Sigmoid colon (tissue), 7 donors: ENCODE measurements around the gene TTLL11. TPM values are rescaled to one million over a fixed set of nuclear protein-coding genes. Genes with fewer than 3 reads are reported as not detected.

ENCODE experiments used
- DNase-seq: peaks from one replicate; pipeline ENCODE4 v3.0.0-alpha.2; 2019
- H3K27ac ChIP-seq, 4 donors: fragments of 200-600 bp; sonication (generic); one replicate each; pipeline ENCODE4 v1.5.1; 2016 to 2019; ENCODE audit warnings: mild to moderate bottlenecking in 1 of 4
- H3K27me3 ChIP-seq, 3 donors: fragments of 200-600 bp; sonication (generic); one replicate each; pipeline ENCODE4 v1.5.1; 2019; ENCODE audit warnings: mild to moderate bottlenecking in 1 of 3
- H3K36me3 ChIP-seq, 4 donors: fragments of 200-600 bp; sonication (generic); one replicate each; pipeline ENCODE4 v1.5.1; 2016 to 2019
- H3K4me1 ChIP-seq, 4 donors: fragments of 200-600 bp; sonication (generic); one replicate each; pipeline ENCODE4 v1.5.1; 2017 to 2019
- H3K4me3 ChIP-seq, 4 donors: fragments of 200-600 bp; sonication (generic); one replicate each; pipeline ENCODE4 v1.5.1; 2017 to 2019; ENCODE audit warnings: mild to moderate bottlenecking in 2 of 4, moderate library complexity in 1 of 4
- H3K9me3 ChIP-seq, 4 donors: fragments of 200-600 bp in 3 of 4; sonication (generic) in 3 of 4; one replicate each; pipeline versions ENCODE4 v1.5.1 to v1.6.1; 2013 to 2019
- EP300 ChIP-seq, 4 donors: sonication (generic); formaldehyde crosslinking; IDR thresholded peaks; one replicate each; pipeline ENCODE4 v1.6.1; 2017; ENCODE audit warnings: antibody characterized with exemption in 4 of 4
- POLR2A ChIP-seq, 2 donors: fragments of 450-650 bp; IDR thresholded peaks; one replicate each; pipeline ENCODE4 v1.6.1; 2016; ENCODE audit warnings: antibody characterized with exemption in 2 of 2, mild to moderate bottlenecking in 2 of 2, moderate library complexity in 2 of 2
- POLR2AphosphoS5 ChIP-seq, 4 donors: sonication (generic); formaldehyde crosslinking; IDR thresholded peaks; one replicate each; pipeline ENCODE4 v1.6.1; 2017; ENCODE audit warnings: antibody characterized with exemption in 4 of 4
- WGBS, 2 donors: extraction: QIAGEN DNeasy Blood & Tissue Kit; methylation state at CpG; one replicate each; pipeline ENCODE4 v1.1.7; 2013; 5-methylcytosine and 5-hydroxymethylcytosine counted together
- intact Hi-C: fragments of 100-400 bp; cut with DNase I; formaldehyde crosslinking; loops from one replicate; pipeline ENCODE4 v1.15.1; 2023
- polyA plus RNA-seq, 3 donors: library from polyadenylated mRNA; stranded (reverse); fragments of 200-250 nt; gene quantifications; one replicate each; pipeline ENCODE4 v1.2.3, GENCODE V29; 2013
- total RNA-seq, 4 donors: library from RNA; depleted of rRNA; stranded (reverse); fragments of >200 nt; gene quantifications; one replicate each; pipeline ENCODE4 v1.1.0, GENCODE V29; 2016
- TF ChIP-seq, protein P1 (sequence below), 4 experiments: fragments of 450-650 bp in 3 of 4; fragments of 200-600 bp in 1 of 4; IDR thresholded peaks; one replicate each; pipeline ENCODE4 v1.5.1; 2016 to 2019; ENCODE audit warnings: antibody characterized with exemption in 4 of 4, mild to moderate bottlenecking in 3 of 4, moderate library complexity in 2 of 4
- donor health status: healthy with polysubstance abuse.
- donor health status: Bipolar disorder and iron deficiency.
- donor health status: healthy.

The TTLL11 gene
- total and polyA plus RNA-seq, 7 donors: 4.2 to 40.7 (median 27.6) TPM

DNA sequence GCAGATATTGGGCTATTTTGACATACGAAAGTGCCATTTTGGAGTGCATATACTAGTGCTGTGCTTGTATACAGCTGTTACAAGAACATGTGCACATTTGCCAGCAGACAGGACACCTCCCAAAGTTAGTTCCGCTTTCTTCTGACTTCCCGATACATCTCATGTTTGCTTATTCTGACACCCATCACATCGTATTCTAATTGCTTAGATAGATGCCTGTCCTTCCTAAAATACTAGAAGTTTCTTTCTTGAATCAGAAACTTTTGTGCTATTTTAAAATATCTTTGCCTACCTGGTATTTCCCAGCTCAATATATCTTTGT lies 177.8 kb downstream of the TTLL11 start:
- TF ChIP-seq POLR2A (IDR thresholded peaks at IDR 0.05) (no peak), POLR2AphosphoS5 (IDR thresholded peaks at IDR 0.05) (no peak), EP300 (IDR thresholded peaks at IDR 0.05) (no peak)
- TF ChIP-seq, protein P1, sequence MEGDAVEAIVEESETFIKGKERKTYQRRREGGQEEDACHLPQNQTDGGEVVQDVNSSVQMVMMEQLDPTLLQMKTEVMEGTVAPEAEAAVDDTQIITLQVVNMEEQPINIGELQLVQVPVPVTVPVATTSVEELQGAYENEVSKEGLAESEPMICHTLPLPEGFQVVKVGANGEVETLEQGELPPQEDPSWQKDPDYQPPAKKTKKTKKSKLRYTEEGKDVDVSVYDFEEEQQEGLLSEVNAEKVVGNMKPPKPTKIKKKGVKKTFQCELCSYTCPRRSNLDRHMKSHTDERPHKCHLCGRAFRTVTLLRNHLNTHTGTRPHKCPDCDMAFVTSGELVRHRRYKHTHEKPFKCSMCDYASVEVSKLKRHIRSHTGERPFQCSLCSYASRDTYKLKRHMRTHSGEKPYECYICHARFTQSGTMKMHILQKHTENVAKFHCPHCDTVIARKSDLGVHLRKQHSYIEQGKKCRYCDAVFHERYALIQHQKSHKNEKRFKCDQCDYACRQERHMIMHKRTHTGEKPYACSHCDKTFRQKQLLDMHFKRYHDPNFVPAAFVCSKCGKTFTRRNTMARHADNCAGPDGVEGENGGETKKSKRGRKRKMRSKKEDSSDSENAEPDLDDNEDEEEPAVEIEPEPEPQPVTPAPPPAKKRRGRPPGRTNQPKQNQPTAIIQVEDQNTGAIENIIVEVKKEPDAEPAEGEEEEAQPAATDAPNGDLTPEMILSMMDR (IDR thresholded peaks at IDR 0.05): no peak
- WGBS, 2 donors: 63 to 80% methylated on average over 4 of the region's 4 CpGs
- H3K9me3 ChIP-seq: no peaks in the 10 kb centered on the region
- no peaks in the 10 kb centered on the region for H3K4me1 ChIP-seq
- DNase-seq: no peak
- no peaks in the 10 kb centered on the region for H3K27me3 ChIP-seq
- intact Hi-C loops: no loop called here
- H3K4me3 ChIP-seq: no peak overlapping the region
- H3K27ac ChIP-seq: no peak overlapping the region
- H3K36me3 ChIP-seq: peaks cover 0 to 3% (median 0%) of the 10 kb centered on the region in 4 donors

DNA sequence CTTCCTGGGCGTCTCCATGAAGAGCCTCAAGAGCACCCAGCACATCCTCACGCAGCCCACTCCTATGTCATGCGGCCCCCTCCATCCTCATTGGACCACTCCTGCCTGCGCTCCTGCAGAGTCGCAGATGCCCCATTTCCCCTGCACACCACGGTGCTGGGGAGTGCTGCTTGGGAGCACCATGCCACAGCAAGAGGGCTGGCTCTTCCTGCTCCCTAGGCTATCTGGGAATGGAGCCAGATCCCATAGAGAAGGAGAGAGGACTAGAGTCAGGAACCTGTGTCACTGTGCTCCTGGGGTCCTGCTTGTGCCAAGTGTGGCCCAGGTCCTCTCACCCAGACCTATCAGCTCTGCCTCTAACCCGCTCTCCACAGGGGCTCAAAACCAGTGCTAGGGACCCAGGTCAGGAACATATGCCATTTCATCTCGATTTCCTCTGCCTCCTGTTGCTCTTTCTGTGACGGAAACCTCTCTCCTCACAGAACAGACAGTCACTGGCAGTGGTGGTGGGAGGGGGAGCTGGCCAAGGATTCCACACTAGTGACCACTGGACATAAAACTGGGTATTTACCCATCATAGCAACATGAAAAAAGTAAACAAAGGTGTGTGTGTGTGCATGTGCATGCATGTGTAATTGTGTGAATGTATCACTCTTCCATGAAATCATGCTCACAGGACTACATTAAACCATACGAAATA lies 178.4 kb downstream of the TTLL11 start:
- H3K36me3 ChIP-seq: peaks cover 0 to 3% (median 0%) of the 10 kb centered on the region in 4 donors
- no peak overlapping the region for H3K4me3 ChIP-seq
- WGBS, 2 donors: 80 to 82% methylated on average over 10 of the region's 10 CpGs
- H3K27ac ChIP-seq: no peak overlapping the region
- TF ChIP-seq, protein P1 (IDR thresholded peaks at IDR 0.05): no peak
- no peak for TF ChIP-seq EP300 (IDR thresholded peaks at IDR 0.05)
- no peak for TF ChIP-seq POLR2A (IDR thresholded peaks at IDR 0.05)
- no peak for TF ChIP-seq POLR2AphosphoS5 (IDR thresholded peaks at IDR 0.05)
- intact Hi-C loops: no loop called here
- DNase-seq: no peak
- H3K27me3 ChIP-seq: no peaks in the 10 kb centered on the region
- H3K9me3 ChIP-seq: no peaks in the 10 kb centered on the region
- no peaks in the 10 kb centered on the region for H3K4me1 ChIP-seq

DNA sequence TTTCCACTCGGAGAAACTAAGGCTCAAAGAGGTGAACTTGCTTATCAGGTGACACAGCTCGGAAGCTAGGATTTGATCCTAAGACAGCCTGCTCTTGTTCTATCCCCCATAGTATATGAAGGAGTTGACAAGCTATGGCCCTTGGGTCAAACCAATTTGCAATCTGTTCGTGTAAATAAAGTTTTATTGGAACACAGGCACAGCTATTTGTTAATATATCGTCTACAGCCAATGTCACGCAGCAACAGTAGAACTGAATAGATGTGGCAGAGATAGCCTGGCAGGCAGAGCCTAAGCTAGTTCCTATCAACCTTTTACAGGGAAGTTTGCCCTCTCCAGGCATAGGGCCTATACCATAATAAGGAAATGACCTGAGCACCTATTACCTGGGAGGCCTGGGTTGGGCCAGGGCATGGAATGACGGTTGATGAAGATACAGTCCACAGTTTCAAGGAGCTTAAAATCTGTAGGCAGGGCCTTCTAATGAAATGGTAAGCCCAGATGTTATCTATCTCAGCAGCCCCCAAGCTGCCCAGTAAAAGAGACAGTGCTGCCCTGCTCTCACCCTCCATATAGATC lies 179.0 kb downstream of the TTLL11 start:
- H3K4me3 ChIP-seq: no peak overlapping the region
- 50 to 70% methylated on average over 6 of the region's 6 CpGs for WGBS, 2 donors
- H3K4me1 ChIP-seq: no peaks in the 10 kb centered on the region
- no peak for DNase-seq
- no peak for TF ChIP-seq EP300 (IDR thresholded peaks at IDR 0.05)
- no peak for TF ChIP-seq POLR2A (IDR thresholded peaks at IDR 0.05)
- TF ChIP-seq POLR2AphosphoS5 (IDR thresholded peaks at IDR 0.05): no peak
- TF ChIP-seq, protein P1 (IDR thresholded peaks at IDR 0.05): no peak
- H3K27ac ChIP-seq: no peak overlapping the region
- H3K36me3 ChIP-seq: peaks cover 0 to 3% (median 0%) of the 10 kb centered on the region in 4 donors
- intact Hi-C loops: no loop called here
- no peaks in the 10 kb centered on the region for H3K27me3 ChIP-seq
- no peaks in the 10 kb centered on the region for H3K9me3 ChIP-seq

- no peak for DNase-seq
- Histone ChIP-seq H3K4me3 (no peak overlapping the region), H3K27ac (no peak overlapping the region), H3K9me3 (no peaks in the 10 kb centered on the region), H3K36me3 (peaks cover 0 to 3% (median 0%) of the 10 kb centered on the region in 4 donors), H3K4me1 (no peaks in the 10 kb centered on the region), H3K27me3 (no peaks in the 10 kb centered on the region)
- WGBS, 2 donors: 45 to 59% methylated on average over 4 of the region's 4 CpGs
- intact Hi-C loops: no loop called here
- TF ChIP-seq, protein P1 (IDR thresholded peaks at IDR 0.05): no peak
- TF ChIP-seq EP300 (IDR thresholded peaks at IDR 0.05) (no peak), POLR2AphosphoS5 (IDR thresholded peaks at IDR 0.05) (no peak), POLR2A (IDR thresholded peaks at IDR 0.05) (no peak)
These were observed 180.1 kb downstream of the TTLL11 start for GRCh38 chr9:121912812-121913627.
